ENCODE results near the gene SOCS2.

SOCS2 gene, protein sequence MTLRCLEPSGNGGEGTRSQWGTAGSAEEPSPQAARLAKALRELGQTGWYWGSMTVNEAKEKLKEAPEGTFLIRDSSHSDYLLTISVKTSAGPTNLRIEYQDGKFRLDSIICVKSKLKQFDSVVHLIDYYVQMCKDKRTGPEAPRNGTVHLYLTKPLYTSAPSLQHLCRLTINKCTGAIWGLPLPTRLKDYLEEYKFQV

DNA sequence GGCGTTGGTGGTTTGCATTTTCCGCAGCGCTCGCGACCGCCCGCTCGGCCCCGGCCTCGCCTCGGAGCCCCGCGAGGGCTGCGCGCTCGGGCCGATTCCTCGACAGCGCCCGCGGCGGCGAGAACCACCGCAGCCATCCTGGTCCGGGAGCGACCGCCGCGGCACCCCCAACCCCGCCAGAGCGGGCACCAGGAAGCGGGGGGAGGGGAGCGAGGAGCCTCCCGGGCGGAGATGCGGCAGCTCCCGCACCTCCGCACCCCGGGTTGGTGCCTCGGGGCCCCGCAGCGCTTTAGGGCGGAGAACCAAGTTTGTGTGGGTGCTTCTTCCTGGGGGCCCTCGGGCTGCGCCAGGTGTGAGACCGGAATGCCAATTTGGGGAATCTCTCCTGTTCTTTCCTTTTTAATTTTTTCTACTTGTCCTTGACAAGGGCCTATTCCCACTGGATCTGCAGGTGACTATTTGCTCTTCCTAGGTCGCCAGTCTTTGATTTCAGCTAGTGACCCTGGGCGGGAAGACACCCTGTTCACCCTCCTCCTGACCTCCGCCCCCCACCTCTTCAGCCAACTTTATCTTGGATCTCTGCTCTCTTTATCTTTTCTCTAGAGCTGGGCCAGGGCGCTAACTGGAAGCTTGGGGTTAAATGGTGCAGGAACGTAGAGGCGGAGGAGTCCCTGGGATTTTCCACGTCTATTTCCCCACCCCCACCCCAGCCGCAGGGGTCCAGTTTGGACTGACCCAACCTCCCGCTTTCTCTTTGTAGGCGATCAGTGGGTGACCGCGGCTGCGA lies at the start of gene SOCS2:
TSS of gene SOCS2 (plus strand) at position 751 of the 787 bp plus-strand sequence. CDS start 223 bp downstream, outside the sequence.
- H3K9ac ChIP-seq (ENCODE audit: low read length in 2 of 2) = peak within 1 kb of the TSS; percentile 84 to 87
- peaks cover 6 to 8% of the 10 kb centered on the region in 2 donors for H3K36me3 ChIP-seq (ENCODE audit: control insufficient read depth in 2 of 2, insufficient read depth in 2 of 2, low read length in 2 of 2)
- no peaks in the 10 kb centered on the region for H3K27me3 ChIP-seq (ENCODE audit: control insufficient read depth in 1 of 2, insufficient read depth in 2 of 2, low read length in 2 of 2)
- H3K4me3 ChIP-seq (ENCODE audit: low read length in 2 of 2) = peak within 1 kb of the TSS; percentile 85 to 91
- H3K9me3 ChIP-seq (ENCODE audit: control insufficient read depth in 2 of 2, low read length in 2 of 2) = no peaks in the 10 kb centered on the region
- H3K4me1 ChIP-seq (ENCODE audit: control insufficient read depth, insufficient read depth, low read length) = peaks cover 15% of the 10 kb centered on the region
- H3K27ac ChIP-seq (ENCODE audit: low read length) = peak within 1 kb of the TSS; percentile 92

DNA sequence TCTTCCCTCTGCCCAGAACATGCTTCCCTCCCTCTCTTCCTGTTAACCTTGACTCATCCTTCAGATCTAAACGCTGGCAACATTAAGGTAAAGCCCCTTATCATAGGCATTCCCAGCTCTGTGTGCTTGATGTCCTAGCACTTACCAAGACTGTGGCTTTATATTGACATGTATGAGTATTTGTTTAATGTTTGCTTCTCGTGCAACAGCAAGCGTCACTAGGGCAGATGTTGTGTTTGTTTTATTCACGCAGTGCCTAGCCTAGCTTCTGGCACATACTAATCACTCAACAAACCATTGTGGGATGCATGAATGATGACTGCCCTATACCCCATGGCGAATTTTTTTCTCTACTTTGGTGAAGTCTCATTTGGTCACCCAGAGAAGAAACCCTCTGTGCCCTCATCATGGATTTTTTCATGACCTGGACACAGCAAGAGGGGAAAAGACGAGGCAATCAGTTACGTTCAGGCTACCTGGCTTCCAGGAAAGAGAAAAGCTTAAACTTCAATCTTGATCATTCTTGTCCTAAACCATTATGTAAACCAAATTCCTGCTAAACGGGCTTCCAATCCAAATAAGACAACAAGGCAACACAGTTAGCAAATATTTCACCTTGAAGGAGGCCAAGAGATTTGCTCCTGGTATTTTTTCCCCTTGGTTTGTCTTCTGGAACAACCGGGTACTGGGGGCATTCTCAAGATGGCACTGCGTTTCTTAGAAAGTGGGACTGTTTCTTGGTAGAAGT lies 47.9 kb upstream of the SOCS2 start:
- no peaks in the 10 kb centered on the region for H3K4me1 ChIP-seq (ENCODE audit: control insufficient read depth, insufficient read depth, low read length)
- H3K36me3 ChIP-seq (ENCODE audit: control insufficient read depth in 2 of 2, insufficient read depth in 2 of 2, low read length in 2 of 2) = no peaks in the 10 kb centered on the region
- no peak overlapping the region for H3K4me3 ChIP-seq (ENCODE audit: low read length in 2 of 2)
- no peak overlapping the region for H3K27ac ChIP-seq (ENCODE audit: low read length)
- H3K27me3 ChIP-seq (ENCODE audit: control insufficient read depth in 1 of 2, insufficient read depth in 2 of 2, low read length in 2 of 2) = peaks cover 0 to 2% of the 10 kb centered on the region in 2 donors
- H3K9ac ChIP-seq (ENCODE audit: low read length in 2 of 2) = no peak overlapping the region
- no peaks in the 10 kb centered on the region for H3K9me3 ChIP-seq (ENCODE audit: control insufficient read depth in 2 of 2, low read length in 2 of 2)

- H3K27me3 ChIP-seq (ENCODE audit: control insufficient read depth in 1 of 2, insufficient read depth in 2 of 2, low read length in 2 of 2) = peaks cover 0 to 2% of the 10 kb centered on the region in 2 donors
- H3K9me3 ChIP-seq (ENCODE audit: control insufficient read depth in 2 of 2, low read length in 2 of 2) = no peaks in the 10 kb centered on the region
- H3K27ac ChIP-seq (ENCODE audit: low read length) = no peak overlapping the region
- no peaks in the 10 kb centered on the region for H3K4me1 ChIP-seq (ENCODE audit: control insufficient read depth, insufficient read depth, low read length)
- no peak overlapping the region for H3K9ac ChIP-seq (ENCODE audit: low read length in 2 of 2)
- no peak overlapping the region for H3K4me3 ChIP-seq (ENCODE audit: low read length in 2 of 2)
- no peaks in the 10 kb centered on the region for H3K36me3 ChIP-seq (ENCODE audit: control insufficient read depth in 2 of 2, insufficient read depth in 2 of 2, low read length in 2 of 2)
Observed at GRCh38 chr12:93526786-93527428, 45.6 kb upstream of the SOCS2 start.

DNA sequence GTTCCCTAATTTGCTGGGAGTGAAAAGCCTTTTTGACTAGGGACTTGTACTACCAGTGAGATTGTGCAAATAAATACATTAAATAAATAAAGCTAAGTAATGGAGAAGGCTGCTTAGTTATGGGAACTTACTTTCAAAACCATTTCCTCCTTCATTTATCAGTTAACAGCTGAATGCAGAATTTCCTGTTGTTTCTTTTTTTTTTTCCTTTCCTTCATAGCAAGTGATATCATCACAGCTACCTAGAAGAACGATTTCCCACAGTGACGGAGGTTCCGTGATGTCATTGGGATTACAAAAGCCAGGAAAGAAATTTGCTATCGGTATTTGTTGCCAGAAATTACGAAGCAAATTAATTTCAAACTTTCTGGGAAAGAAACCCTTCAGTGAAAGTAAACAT lies 42.1 kb upstream of the SOCS2 start:
- peaks cover 0 to 2% of the 10 kb centered on the region in 2 donors for H3K27me3 ChIP-seq (ENCODE audit: control insufficient read depth in 1 of 2, insufficient read depth in 2 of 2, low read length in 2 of 2)
- no peaks in the 10 kb centered on the region for H3K36me3 ChIP-seq (ENCODE audit: control insufficient read depth in 2 of 2, insufficient read depth in 2 of 2, low read length in 2 of 2)
- H3K4me1 ChIP-seq (ENCODE audit: control insufficient read depth, insufficient read depth, low read length) = no peaks in the 10 kb centered on the region
- H3K27ac ChIP-seq (ENCODE audit: low read length) = no peak overlapping the region
- no peaks in the 10 kb centered on the region for H3K9me3 ChIP-seq (ENCODE audit: control insufficient read depth in 2 of 2, low read length in 2 of 2)
- no peak overlapping the region for H3K9ac ChIP-seq (ENCODE audit: low read length in 2 of 2)
- H3K4me3 ChIP-seq (ENCODE audit: low read length in 2 of 2) = no peak overlapping the region

GRCh38 chr12:93533310-93533709 lies 39.2 kb upstream of the SOCS2 start:
- Histone ChIP-seq H3K9me3 (ENCODE audit: control insufficient read depth in 2 of 2, low read length in 2 of 2) (no peaks in the 10 kb centered on the region), H3K4me3 (ENCODE audit: low read length in 2 of 2) (no peak overlapping the region), H3K27me3 (ENCODE audit: control insufficient read depth in 1 of 2, insufficient read depth in 2 of 2, low read length in 2 of 2) (peaks cover 0 to 2% of the 10 kb centered on the region in 2 donors), H3K9ac (ENCODE audit: low read length in 2 of 2) (no peak overlapping the region), H3K27ac (ENCODE audit: low read length) (no peak overlapping the region), H3K4me1 (ENCODE audit: control insufficient read depth, insufficient read depth, low read length) (no peaks in the 10 kb centered on the region), H3K36me3 (ENCODE audit: control insufficient read depth in 2 of 2, insufficient read depth in 2 of 2, low read length in 2 of 2) (no peaks in the 10 kb centered on the region)

GRCh38 chr12:93536111-93536765 lies 36.2 kb upstream of the SOCS2 start:
- Histone ChIP-seq H3K36me3 (ENCODE audit: control insufficient read depth in 2 of 2, insufficient read depth in 2 of 2, low read length in 2 of 2) (no peaks in the 10 kb centered on the region), H3K27ac (ENCODE audit: low read length) (no peak overlapping the region), H3K4me1 (ENCODE audit: control insufficient read depth, insufficient read depth, low read length) (no peaks in the 10 kb centered on the region), H3K9ac (ENCODE audit: low read length in 2 of 2) (no peak overlapping the region), H3K27me3 (ENCODE audit: control insufficient read depth in 1 of 2, insufficient read depth in 2 of 2, low read length in 2 of 2) (no peaks in the 10 kb centered on the region), H3K9me3 (ENCODE audit: control insufficient read depth in 2 of 2, low read length in 2 of 2) (no peaks in the 10 kb centered on the region), H3K4me3 (ENCODE audit: low read length in 2 of 2) (no peak overlapping the region)

DNA sequence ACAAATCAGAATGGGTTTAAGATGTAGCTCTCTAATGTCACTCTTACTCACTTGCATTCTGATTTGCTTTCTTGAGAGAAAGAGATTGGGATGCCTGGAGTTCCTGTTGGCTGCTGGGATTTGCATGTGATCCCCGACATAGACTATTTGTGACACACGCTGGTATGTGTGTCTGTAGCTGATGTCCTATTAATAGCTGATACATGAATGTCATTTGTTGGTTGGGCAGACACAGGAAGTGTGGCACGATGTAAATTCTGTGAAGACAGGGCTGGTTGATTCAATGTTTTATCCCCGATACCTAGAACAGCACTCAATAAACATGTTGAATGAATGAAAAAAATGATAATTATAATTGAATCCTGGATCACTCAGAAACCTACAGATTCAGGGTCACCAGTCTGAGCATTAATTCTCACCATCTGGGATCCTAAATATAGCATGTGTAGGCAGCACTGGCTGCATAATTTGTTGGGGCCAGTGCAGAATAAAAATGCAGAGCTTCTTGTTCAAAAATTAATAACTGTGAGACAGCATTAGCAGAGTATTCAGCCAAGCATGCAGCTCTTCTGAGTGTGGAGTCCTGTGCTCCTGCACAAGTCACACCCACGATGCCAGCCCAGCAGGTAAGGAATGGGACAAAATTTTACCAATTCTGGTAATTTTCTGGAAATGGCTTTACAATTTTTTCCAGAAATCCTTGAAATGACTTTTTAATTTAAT lies 35.5 kb upstream of the SOCS2 start:
- Histone ChIP-seq H3K36me3 (ENCODE audit: control insufficient read depth in 2 of 2, insufficient read depth in 2 of 2, low read length in 2 of 2) (no peaks in the 10 kb centered on the region), H3K27ac (ENCODE audit: low read length) (no peak overlapping the region), H3K4me1 (ENCODE audit: control insufficient read depth, insufficient read depth, low read length) (no peaks in the 10 kb centered on the region), H3K4me3 (ENCODE audit: low read length in 2 of 2) (no peak overlapping the region), H3K9me3 (ENCODE audit: control insufficient read depth in 2 of 2, low read length in 2 of 2) (no peaks in the 10 kb centered on the region), H3K27me3 (ENCODE audit: control insufficient read depth in 1 of 2, insufficient read depth in 2 of 2, low read length in 2 of 2) (no peaks in the 10 kb centered on the region), H3K9ac (ENCODE audit: low read length in 2 of 2) (no peak overlapping the region)

- no peak overlapping the region for H3K4me3 ChIP-seq (ENCODE audit: low read length in 2 of 2)
Observed at GRCh38 chr12:93537769-93538168, 34.7 kb upstream of the SOCS2 start.

GRCh38 chr12:93539821-93540220 lies 32.7 kb upstream of the SOCS2 start:
- Histone ChIP-seq H3K36me3 (ENCODE audit: control insufficient read depth in 2 of 2, insufficient read depth in 2 of 2, low read length in 2 of 2) (no peaks in the 10 kb centered on the region), H3K4me1 (ENCODE audit: control insufficient read depth, insufficient read depth, low read length) (no peaks in the 10 kb centered on the region), H3K9me3 (ENCODE audit: control insufficient read depth in 2 of 2, low read length in 2 of 2) (no peaks in the 10 kb centered on the region), H3K27me3 (ENCODE audit: control insufficient read depth in 1 of 2, insufficient read depth in 2 of 2, low read length in 2 of 2) (no peaks in the 10 kb centered on the region), H3K27ac (ENCODE audit: low read length) (no peak overlapping the region), H3K9ac (ENCODE audit: low read length in 2 of 2) (no peak overlapping the region), H3K4me3 (ENCODE audit: low read length in 2 of 2) (no peak overlapping the region)

More at GRCh38 chr12:93537769-93538168, 34.7 kb upstream of the SOCS2 start:
- no peaks in the 10 kb centered on the region for H3K4me1 ChIP-seq (ENCODE audit: control insufficient read depth, insufficient read depth, low read length)
- no peaks in the 10 kb centered on the region for H3K36me3 ChIP-seq (ENCODE audit: control insufficient read depth in 2 of 2, insufficient read depth in 2 of 2, low read length in 2 of 2)
- no peaks in the 10 kb centered on the region for H3K27me3 ChIP-seq (ENCODE audit: control insufficient read depth in 1 of 2, insufficient read depth in 2 of 2, low read length in 2 of 2)
- H3K9me3 ChIP-seq (ENCODE audit: control insufficient read depth in 2 of 2, low read length in 2 of 2) = no peaks in the 10 kb centered on the region
- H3K27ac ChIP-seq (ENCODE audit: low read length) = no peak overlapping the region
- H3K9ac ChIP-seq (ENCODE audit: low read length in 2 of 2) = no peak overlapping the region
